Bronchial epithelial cell (primary cell): Measurements from ENCODE around the gene GPD1. TPM values are rescaled to one million over a fixed set of nuclear protein-coding genes. Genes with fewer than 3 reads are reported as not detected.

Source experiments
- DNase-seq: peaks from one replicate; pipeline ENCODE4 v3.0.0-alpha.2; 2010; ENCODE audit warnings: low read depth
- FAIRE-seq: peaks from 2 replicates; lab custom pipeline; 2011; peaks lifted over from hg19 to GRCh38; lab: Jason Lieb, UNC
- H3K27me3 ChIP-seq: 2 replicates; pipeline ENCODE4 v1.5.1; 2011; ENCODE audit warnings: low read length; ENCODE audit not compliant: control insufficient read depth, insufficient read depth
- H3K36me3 ChIP-seq: 2 replicates; pipeline ENCODE4 v1.5.1; 2011; ENCODE audit warnings: low read length; ENCODE audit not compliant: control insufficient read depth, insufficient read depth
- H3K4me3 ChIP-seq: 2 replicates; pipeline ENCODE4 v1.5.1; 2011; ENCODE audit warnings: mild to moderate bottlenecking, low read depth, low read length, control low read depth
- CTCF ChIP-seq: IDR thresholded peaks from 2 replicates; pipeline ENCODE4 v1.5.1; 2011; ENCODE audit warnings: mild to moderate bottlenecking, moderate library complexity, low read length, control low read depth, inconsistent platforms; ENCODE audit not compliant: insufficient read depth, severe bottlenecking
- total RNA-seq: library from RNA; depleted of rRNA; stranded (reverse); fragments of >200 nt; gene quantifications from 2 replicates; pipeline ENCODE4 v1.2.1, GENCODE V29; 2014

Gene GPD1
- total RNA-seq = 0.26 and 0.53 TPM in 2 replicates

- TF ChIP-seq CTCF = no peak
- H3K36me3 ChIP-seq = peaks cover 5% of the 10 kb centered on the region
- H3K27me3 ChIP-seq = no peaks in the 10 kb centered on the region
- FAIRE-seq (no peak), DNase-seq (peak; percentile 54)
- no peak within 1 kb of the TSS for H3K4me3 ChIP-seq
Observed at GRCh38 chr12:50103767-50104321, at the start of gene GPD1. Gene GPD1, plus strand, starts transcription at chr12:50104008. Its CDS starts 43 bp downstream, at chr12:50104051.

- FAIRE-seq (no peak), DNase-seq (peak; percentile 59)
- TF ChIP-seq CTCF = peak; percentile 95
- Histone ChIP-seq H3K4me3 (peak overlapping the region; percentile 14), H3K36me3 (no peaks in the 10 kb centered on the region), H3K27me3 (peaks cover 2% of the 10 kb centered on the region)
Observed at GRCh38 chr12:50055831-50056638, 47.8 kb upstream of the GPD1 start.

- no peak for TF ChIP-seq CTCF
- Histone ChIP-seq H3K4me3 (peak overlapping the region; percentile 62), H3K27me3 (peaks cover 2% of the 10 kb centered on the region), H3K36me3 (no peaks in the 10 kb centered on the region)
- DNase-seq (no peak), FAIRE-seq (no peak)
Observed at GRCh38 chr12:50056639-50056976, 47.2 kb upstream of the GPD1 start.

GRCh38 chr12:50057000-50057841, 46.6 kb upstream of the GPD1 start, which contains the start of gene ASIC1:
Gene ASIC1, plus strand, starts transcription at chr12:50057596. Its CDS starts 1,171 bp downstream, at chr12:50058767.
- H3K36me3 ChIP-seq = no peaks in the 10 kb centered on the region
- DNase-seq (peak; percentile 44), FAIRE-seq (peak; percentile 52)
- no peak for TF ChIP-seq CTCF
- peak within 1 kb of the TSS; percentile 62 for H3K4me3 ChIP-seq
- H3K27me3 ChIP-seq = peaks cover 2% of the 10 kb centered on the region

- DNase-seq (no peak), FAIRE-seq (no peak)
- no peak for TF ChIP-seq CTCF
- Histone ChIP-seq H3K36me3 (no peaks in the 10 kb centered on the region), H3K4me3 (peak overlapping the region; percentile 62), H3K27me3 (no peaks in the 10 kb centered on the region)
Observed at GRCh38 chr12:50057896-50058670, 45.7 kb upstream of the GPD1 start.
